Uterus (tissue), 2 donors: ENCODE results near the gene KCNT2.

ENCODE experiments used
- POLR2A ChIP-seq, 2 donors: fragments of 450-650 bp; IDR thresholded peaks; one replicate each; pipeline ENCODE4 v1.6.1; 2016; ENCODE audit warnings: antibody characterized with exemption in 2 of 2, mild to moderate bottlenecking in 1 of 2, moderate library complexity in 1 of 2
- TF ChIP-seq, protein P1 (sequence below), 4 experiments: fragments of 200-600 bp in 2 of 4; fragments of 450-650 bp in 2 of 4; sonication (generic) in 2 of 4; IDR thresholded peaks; one replicate each; pipeline ENCODE4 v1.5.1; 2016 to 2019; ENCODE audit warnings: antibody characterized with exemption in 4 of 4, mild to moderate bottlenecking in 2 of 4, moderate library complexity in 1 of 4

- TF ChIP-seq, protein P1, sequence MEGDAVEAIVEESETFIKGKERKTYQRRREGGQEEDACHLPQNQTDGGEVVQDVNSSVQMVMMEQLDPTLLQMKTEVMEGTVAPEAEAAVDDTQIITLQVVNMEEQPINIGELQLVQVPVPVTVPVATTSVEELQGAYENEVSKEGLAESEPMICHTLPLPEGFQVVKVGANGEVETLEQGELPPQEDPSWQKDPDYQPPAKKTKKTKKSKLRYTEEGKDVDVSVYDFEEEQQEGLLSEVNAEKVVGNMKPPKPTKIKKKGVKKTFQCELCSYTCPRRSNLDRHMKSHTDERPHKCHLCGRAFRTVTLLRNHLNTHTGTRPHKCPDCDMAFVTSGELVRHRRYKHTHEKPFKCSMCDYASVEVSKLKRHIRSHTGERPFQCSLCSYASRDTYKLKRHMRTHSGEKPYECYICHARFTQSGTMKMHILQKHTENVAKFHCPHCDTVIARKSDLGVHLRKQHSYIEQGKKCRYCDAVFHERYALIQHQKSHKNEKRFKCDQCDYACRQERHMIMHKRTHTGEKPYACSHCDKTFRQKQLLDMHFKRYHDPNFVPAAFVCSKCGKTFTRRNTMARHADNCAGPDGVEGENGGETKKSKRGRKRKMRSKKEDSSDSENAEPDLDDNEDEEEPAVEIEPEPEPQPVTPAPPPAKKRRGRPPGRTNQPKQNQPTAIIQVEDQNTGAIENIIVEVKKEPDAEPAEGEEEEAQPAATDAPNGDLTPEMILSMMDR (IDR thresholded peaks at IDR 0.05), result no peak
- TF ChIP-seq POLR2A (IDR thresholded peaks at IDR 0.05), result no peak
Measured at GRCh38 chr1:196543833-196544232, 64.4 kb downstream of the KCNT2 start.
